HepG2 (cell line): ENCODE data around the gene SEZ6L. TPM values are rescaled to one million over a fixed set of nuclear protein-coding genes. Genes with fewer than 3 reads are reported as not detected.

Source experiments
- ATAC-seq: fragments of 200-7000 bp; cut with Tn5 transposase; 3 replicates; pipeline ENCODE4 v1.9.1; 2020; ENCODE audit warnings: mild to moderate bottlenecking, moderate library complexity
- BruUV-seq: library from RNA; stranded (reverse); fragments of 400-500 nt; replicated peaks from 2 replicates; lab custom pipeline; 2021; lab: Mats Ljungman, UMichigan
- CTCF ChIA-PET: fragments of 300-600 bp; formaldehyde crosslinking; extraction: SDS; loops from one replicate; lab custom pipeline; 2021; ENCODE audit warnings: low total read pairs, inconsistent platforms, low intra/inter-chr PET ratio; lab: Yijun Ruan, JAX
- POLR2A ChIA-PET: fragments of 350-600 bp; sonication (Branson Sonifier 250); formaldehyde crosslinking; loops from one replicate; lab custom pipeline; 2020; ENCODE audit warnings: antibody characterized with exemption, inconsistent platforms; lab: Yijun Ruan, JAX
- DNase-seq: peaks from one replicate; pipeline ENCODE4 v3.0.0-alpha.2; 2015; ENCODE audit warnings: low spot score
- FAIRE-seq: peaks from 3 replicates; lab custom pipeline; 2011; peaks lifted over from hg19 to GRCh38; lab: Jason Lieb, UNC
- H2AFZ ChIP-seq: one replicate; pipeline ENCODE4 v1.6.1; 2011; ENCODE audit warnings: low read length, inconsistent platforms
- H3K27ac ChIP-seq: fragments of 300-600 bp; 3 replicates; pipeline ENCODE4 v1.8.0; 2011; ENCODE audit warnings: mixed run types, mild to moderate bottlenecking, mixed read lengths, low read length, inconsistent platforms; ENCODE audit not compliant: insufficient read depth; ENCODE audit errors: extremely low read length
- H3K27me3 ChIP-seq, 2 experiments: fragments of 200-600 bp in 1 of 2; 2 replicates in 1 of 2; 3 replicates in 1 of 2; pipeline versions ENCODE4 v1.6.0 to v1.8.0; 2011; ENCODE audit warnings: low read length in 2 of 2, mild to moderate bottlenecking in 2 of 2, moderate library complexity in 2 of 2, inconsistent platforms in 1 of 2; ENCODE audit not compliant: insufficient read depth in 2 of 2, control insufficient read depth in 1 of 2
- H3K36me3 ChIP-seq, 2 experiments: fragments of 200-600 bp in 1 of 2; replicated peaks in 1 of 2; 2 replicates in 1 of 2; 3 replicates in 1 of 2; pipeline versions ENCODE4 v1.5.1 to v1.8.0; 2011; ENCODE audit warnings: low read length in 2 of 2, inconsistent platforms in 1 of 2; ENCODE audit not compliant: insufficient read depth in 2 of 2, control insufficient read depth in 1 of 2
- H3K4me1 ChIP-seq: 2 replicates; pipeline ENCODE4 v1.5.1; 2012; ENCODE audit warnings: low read length, inconsistent platforms; ENCODE audit not compliant: insufficient read depth
- H3K4me2 ChIP-seq: 2 replicates; pipeline ENCODE4 v1.6.0; 2011; ENCODE audit warnings: low read depth, low read length, inconsistent platforms
- H3K4me3 ChIP-seq, 3 experiments: fragments of 200-600 bp in 1 of 3; sonication (generic), shearing (Covaris generic) in 1 of 3; replicated peaks in 1 of 3; 2 replicates each; pipeline ENCODE4 v1.5.1; 2011 to 2016; ENCODE audit warnings: low read length in 3 of 3, inconsistent platforms in 2 of 3, low read depth in 2 of 3, mild to moderate bottlenecking in 2 of 3, control low read depth in 1 of 3, mixed read lengths in 1 of 3; ENCODE audit not compliant: insufficient read depth in 1 of 3
- H3K79me2 ChIP-seq: one replicate; pipeline ENCODE4 v1.6.1; 2011; ENCODE audit warnings: low read length, inconsistent platforms; ENCODE audit not compliant: insufficient read depth
- H3K9ac ChIP-seq: 2 replicates; pipeline ENCODE4 v1.6.0; 2011; ENCODE audit warnings: mild to moderate bottlenecking, low read depth, low read length, inconsistent platforms; ENCODE audit not compliant: insufficient read depth
- H3K9me3 ChIP-seq: 2 replicates; pipeline ENCODE4 v1.5.1; 2012; ENCODE audit warnings: mild to moderate bottlenecking, low read length
- H4K20me1 ChIP-seq: 2 replicates; pipeline ENCODE4 v1.6.0; 2011; ENCODE audit warnings: inconsistent platforms, mild to moderate bottlenecking, low read length, moderate library complexity; ENCODE audit not compliant: insufficient read depth
- FUBP1 ChIP-seq: sonication (generic); formaldehyde crosslinking; IDR thresholded peaks from 2 replicates; pipeline ENCODE4 v1.5.1; 2020; ENCODE audit warnings: missing genetic modification reagents, mild to moderate bottlenecking, borderline replicate concordance
- HNRNPL ChIP-seq: fragments of 200-400 bp; formaldehyde crosslinking; IDR thresholded peaks from 2 replicates; pipeline ENCODE4 v1.6.1; 2017; ENCODE audit warnings: mild to moderate bottlenecking, low read depth, low read length
- IRF9 ChIP-seq: sonication (generic); formaldehyde crosslinking; IDR thresholded peaks from 2 replicates; pipeline ENCODE4 v1.8.0; 2022; ENCODE audit warnings: missing genetic modification reagents, mild to moderate bottlenecking, borderline replicate concordance
- ISX ChIP-seq: sonication (generic); formaldehyde crosslinking; conservative IDR thresholded peaks from 2 replicates; pipeline ENCODE4 v1.5.0; 2020; ENCODE audit warnings: missing genetic modification reagents
- NCOA2 ChIP-seq: sonication (generic); formaldehyde crosslinking; IDR thresholded peaks from 2 replicates; pipeline ENCODE4 v1.8.0; 2022; ENCODE audit warnings: inconsistent platforms
- PRDM15 ChIP-seq: sonication (generic); formaldehyde crosslinking; IDR thresholded peaks from 2 replicates; pipeline ENCODE4 v1.4.0; 2020; ENCODE audit warnings: missing genetic modification reagents
- SKI ChIP-seq: fragments of 450-650 bp; IDR thresholded peaks from one replicate; pipeline ENCODE4 v1.6.1; 2018; ENCODE audit warnings: mild to moderate bottlenecking; ENCODE audit not compliant: partially characterized antibody
- SRF ChIP-seq: IDR thresholded peaks from 2 replicates; pipeline ENCODE4 v1.6.1; 2011; ENCODE audit warnings: mild to moderate bottlenecking, low read depth, low read length, moderate library complexity
- TBP ChIP-seq: sonication (generic); formaldehyde crosslinking; IDR thresholded peaks from 2 replicates; pipeline ENCODE4 v1.5.0; 2020; ENCODE audit warnings: missing genetic modification reagents
- TP53 ChIP-seq: sonication (generic); formaldehyde crosslinking; conservative IDR thresholded peaks from 2 replicates; pipeline ENCODE4 v1.4.0; 2020; ENCODE audit warnings: missing genetic modification reagents
- ZNF274 ChIP-seq: sonication (generic); formaldehyde crosslinking; IDR thresholded peaks from 2 replicates; pipeline ENCODE4 v1.5.1; 2020; ENCODE audit warnings: mild to moderate bottlenecking, missing genetic modification reagents
- ZNF878 ChIP-seq: sonication (generic); formaldehyde crosslinking; IDR thresholded peaks from 2 replicates; pipeline ENCODE4 v1.8.1; 2023; ENCODE audit warnings: mild to moderate bottlenecking, missing genetic modification reagents, moderate library complexity
- WGBS: methylation state at CpG from one replicate; pipeline ENCODE4 v1.1.6; 2017; ENCODE audit warnings: low lambda C conversion rate; 5-methylcytosine and 5-hydroxymethylcytosine counted together
- in situ Hi-C: cut with HindIII; loops from 2 replicates; pipeline ENCODE4 v1.10.0; 2017; ENCODE audit warnings: low pct_unique_long_range_greater_than_20kb; ENCODE audit not compliant: extremely low pct_ligation_motif_present
- intact Hi-C: fragments of 100-400 bp; cut with micrococcal nuclease; formaldehyde crosslinking; loops from one replicate; pipeline ENCODE4 v1.10.0; 2022; ENCODE audit not compliant: unreplicated experiment
- polyA plus RNA-seq, 8 experiments: library from polyadenylated mRNA; depleted of rRNA in 3 of 8; stranded (reverse) in 7 of 8; unstranded in 1 of 8; fragments of >200 nt; fragmentation: Illumina TruSeq in 4 of 8; extraction: Trizol in 4 of 8; gene quantifications; 2 replicates each; pipeline versions ENCODE4 v1.2.1 to v1.2.3, GENCODE V29; 2011 to 2016; ENCODE audit warnings: low read depth in 4 of 8, missing spikeins in 1 of 8, mixed read lengths in 1 of 8; ENCODE audit not compliant: insufficient read depth in 1 of 8
- total RNA-seq, 5 experiments: library from RNA; depleted of rRNA; stranded (reverse); fragments of >200 nt; fragmentation: Illumina TruSeq; extraction: Trizol; gene quantifications; 2 replicates each; pipeline ENCODE4 v1.2.3, GENCODE V29; 2016; ENCODE audit warnings: low read depth in 1 of 5
- TF ChIP-seq, protein P1 (sequence below): sonication (generic); formaldehyde crosslinking; IDR thresholded peaks from 2 replicates; pipeline ENCODE4 v1.4.0; 2020; ENCODE audit warnings: low read depth, mild to moderate bottlenecking, missing genetic modification reagents
- TF ChIP-seq, protein P2 (sequence below): sonication (generic); formaldehyde crosslinking; IDR thresholded peaks from 2 replicates; pipeline ENCODE4 v1.4.0; 2020; ENCODE audit warnings: missing genetic modification reagents, mild to moderate bottlenecking, borderline replicate concordance

SEZ6L gene
- total and polyA plus RNA-seq, 2 of the 13 experiments (the other 11 are each of a cell fraction or from before 2014, with no cell fraction given): not detected

DNA sequence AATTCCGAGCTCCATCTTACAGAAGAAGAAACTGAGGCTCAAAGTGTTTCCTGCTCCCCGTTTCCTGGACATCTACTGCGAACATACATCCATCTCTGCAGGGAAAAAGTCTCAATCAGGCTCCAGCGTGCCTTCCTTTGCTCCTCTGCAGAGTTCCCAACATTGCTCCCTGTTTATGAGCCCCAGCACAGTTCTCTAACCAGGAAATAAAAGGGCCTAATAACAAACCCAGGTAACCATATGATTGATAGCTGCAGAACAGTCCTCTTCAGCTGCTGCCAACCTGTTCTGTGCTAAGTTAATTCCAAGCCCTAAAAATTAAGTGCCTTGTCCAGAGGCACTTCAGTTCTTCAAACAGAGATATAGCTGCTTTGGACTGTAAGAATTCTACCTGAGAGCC is 154.9 kb downstream of the SEZ6L start:
- in situ Hi-C loops: no loop called here
- no peaks in the 10 kb centered on the region for H3K4me1 ChIP-seq
- CTCF ChIA-PET: no interaction called here
- H2AFZ ChIP-seq: no peak overlapping the region
- BruUV-seq: no TSS peak
- no peaks in the 10 kb centered on the region for H4K20me1 ChIP-seq
- no peak overlapping the region for H3K9ac ChIP-seq
- ATAC-seq (no peak), DNase-seq (no peak), FAIRE-seq (no peak)
- POLR2A ChIA-PET: no interaction called here
- no peaks in the 10 kb centered on the region for H3K79me2 ChIP-seq
- no peak overlapping the region for H3K4me3 ChIP-seq
- no peaks in the 10 kb centered on the region for H3K36me3 ChIP-seq
- no peak overlapping the region for H3K27ac ChIP-seq
- no peaks in the 10 kb centered on the region for H3K9me3 ChIP-seq
- intact Hi-C loops: no loop called here
- 0% methylated on average over 4 of the region's 4 CpGs for WGBS
- H3K27me3 ChIP-seq: peaks cover 0 to 12% of the 10 kb centered on the region in 2 experiments; a peak in 4 of 5 replicates
- no peak overlapping the region for H3K4me2 ChIP-seq
- TF ChIP-seq NCOA2 (CRISPR knock-in tag) (no peak), TP53 (CRISPR knock-in tag) (no peak), IRF9 (no peak), ZNF274 (CRISPR knock-in tag) (no peak), ISX (CRISPR knock-in tag) (no peak), SKI (no peak), FUBP1 (CRISPR knock-in tag) (no peak), TBP (CRISPR knock-in tag) (no peak), SRF (no peak), HNRNPL (no peak), PRDM15 (CRISPR knock-in tag) (no peak), ZNF878 (CRISPR knock-in tag) (no peak)
- TF ChIP-seq, protein P1, sequence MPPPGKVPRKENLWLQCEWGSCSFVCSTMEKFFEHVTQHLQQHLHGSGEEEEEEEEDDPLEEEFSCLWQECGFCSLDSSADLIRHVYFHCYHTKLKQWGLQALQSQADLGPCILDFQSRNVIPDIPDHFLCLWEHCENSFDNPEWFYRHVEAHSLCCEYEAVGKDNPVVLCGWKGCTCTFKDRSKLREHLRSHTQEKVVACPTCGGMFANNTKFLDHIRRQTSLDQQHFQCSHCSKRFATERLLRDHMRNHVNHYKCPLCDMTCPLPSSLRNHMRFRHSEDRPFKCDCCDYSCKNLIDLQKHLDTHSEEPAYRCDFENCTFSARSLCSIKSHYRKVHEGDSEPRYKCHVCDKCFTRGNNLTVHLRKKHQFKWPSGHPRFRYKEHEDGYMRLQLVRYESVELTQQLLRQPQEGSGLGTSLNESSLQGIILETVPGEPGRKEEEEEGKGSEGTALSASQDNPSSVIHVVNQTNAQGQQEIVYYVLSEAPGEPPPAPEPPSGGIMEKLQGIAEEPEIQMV (CRISPR knock-in tag): no peak
- TF ChIP-seq, protein P2, sequence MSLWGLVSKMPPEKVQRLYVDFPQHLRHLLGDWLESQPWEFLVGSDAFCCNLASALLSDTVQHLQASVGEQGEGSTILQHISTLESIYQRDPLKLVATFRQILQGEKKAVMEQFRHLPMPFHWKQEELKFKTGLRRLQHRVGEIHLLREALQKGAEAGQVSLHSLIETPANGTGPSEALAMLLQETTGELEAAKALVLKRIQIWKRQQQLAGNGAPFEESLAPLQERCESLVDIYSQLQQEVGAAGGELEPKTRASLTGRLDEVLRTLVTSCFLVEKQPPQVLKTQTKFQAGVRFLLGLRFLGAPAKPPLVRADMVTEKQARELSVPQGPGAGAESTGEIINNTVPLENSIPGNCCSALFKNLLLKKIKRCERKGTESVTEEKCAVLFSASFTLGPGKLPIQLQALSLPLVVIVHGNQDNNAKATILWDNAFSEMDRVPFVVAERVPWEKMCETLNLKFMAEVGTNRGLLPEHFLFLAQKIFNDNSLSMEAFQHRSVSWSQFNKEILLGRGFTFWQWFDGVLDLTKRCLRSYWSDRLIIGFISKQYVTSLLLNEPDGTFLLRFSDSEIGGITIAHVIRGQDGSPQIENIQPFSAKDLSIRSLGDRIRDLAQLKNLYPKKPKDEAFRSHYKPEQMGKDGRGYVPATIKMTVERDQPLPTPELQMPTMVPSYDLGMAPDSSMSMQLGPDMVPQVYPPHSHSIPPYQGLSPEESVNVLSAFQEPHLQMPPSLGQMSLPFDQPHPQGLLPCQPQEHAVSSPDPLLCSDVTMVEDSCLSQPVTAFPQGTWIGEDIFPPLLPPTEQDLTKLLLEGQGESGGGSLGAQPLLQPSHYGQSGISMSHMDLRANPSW (CRISPR knock-in tag): no peak
